Astrocyte (in vitro differentiated cells and primary cell): Measurements from ENCODE around the gene ELOVL1. TPM values are rescaled to one million over a fixed set of nuclear protein-coding genes. Genes with fewer than 3 reads are reported as not detected.

ENCODE experiments used
- DNase-seq: peaks from one replicate; pipeline ENCODE4 v3.0.0-alpha.2; 2010; ENCODE audit warnings: low read depth
- FAIRE-seq: peaks from 2 replicates; lab custom pipeline; 2011; peaks lifted over from hg19 to GRCh38; lab: Jason Lieb, UNC
- H2AFZ ChIP-seq: 2 replicates; pipeline ENCODE4 v1.6.0; 2012; ENCODE audit warnings: low read depth, low read length, inconsistent platforms
- H3K27ac ChIP-seq: 2 replicates; pipeline ENCODE4 v1.5.1; 2011; ENCODE audit warnings: low read depth, low read length, inconsistent platforms
- H3K27me3 ChIP-seq: 2 replicates; pipeline ENCODE4 v1.6.0; 2011; ENCODE audit warnings: low read length, inconsistent platforms; ENCODE audit not compliant: insufficient read depth
- H3K36me3 ChIP-seq: 2 replicates; pipeline ENCODE4 v1.5.1; 2011; ENCODE audit warnings: low read length, inconsistent platforms; ENCODE audit not compliant: insufficient read depth
- H3K4me1 ChIP-seq: 2 replicates; pipeline ENCODE4 v1.5.1; 2011; ENCODE audit warnings: low read length, inconsistent platforms; ENCODE audit not compliant: insufficient read depth
- H3K4me2 ChIP-seq: 2 replicates; pipeline ENCODE4 v1.6.0; 2012; ENCODE audit warnings: low read length, inconsistent platforms
- H3K4me3 ChIP-seq: 2 replicates; pipeline ENCODE4 v1.5.1; 2011; ENCODE audit warnings: low read depth, mild to moderate bottlenecking, low read length, inconsistent platforms; ENCODE audit not compliant: insufficient read depth
- H3K79me2 ChIP-seq: 2 replicates; pipeline ENCODE4 v1.6.0; 2012; ENCODE audit warnings: mild to moderate bottlenecking, low read length, inconsistent platforms; ENCODE audit not compliant: insufficient read depth
- H3K9ac ChIP-seq: 2 replicates; pipeline ENCODE4 v1.6.0; 2012; ENCODE audit warnings: mild to moderate bottlenecking, low read length, inconsistent platforms
- H3K9me3 ChIP-seq: 2 replicates; pipeline ENCODE4 v1.5.1; 2012; ENCODE audit warnings: low read depth, mild to moderate bottlenecking, low read length, inconsistent platforms; ENCODE audit not compliant: insufficient read depth
- H4K20me1 ChIP-seq: 2 replicates; pipeline ENCODE4 v1.6.0; 2012; ENCODE audit warnings: low read length, inconsistent platforms; ENCODE audit not compliant: insufficient read depth
- H3K27ac Mint-ChIP-seq: one replicate; pipeline ENCODE4 v1.8.0; 2021; ENCODE audit warnings: mild to moderate bottlenecking, mixed read lengths; ENCODE audit not compliant: unreplicated experiment
- H3K27me3 Mint-ChIP-seq: one replicate; pipeline ENCODE4 v1.8.0; 2021; ENCODE audit warnings: low read depth, mixed read lengths; ENCODE audit not compliant: unreplicated experiment
- H3K36me3 Mint-ChIP-seq: one replicate; pipeline ENCODE4 v1.8.0; 2021; ENCODE audit warnings: low read depth, mixed read lengths; ENCODE audit not compliant: unreplicated experiment
- H3K4me1 Mint-ChIP-seq: one replicate; pipeline ENCODE4 v1.8.0; 2021; ENCODE audit warnings: low read depth, mixed read lengths; ENCODE audit not compliant: unreplicated experiment
- H3K4me3 Mint-ChIP-seq: one replicate; pipeline ENCODE4 v1.8.0; 2021; ENCODE audit warnings: mild to moderate bottlenecking, moderate library complexity, mixed read lengths; ENCODE audit not compliant: unreplicated experiment
- H3K9me3 Mint-ChIP-seq: one replicate; pipeline ENCODE4 v1.8.0; 2021; ENCODE audit warnings: mild to moderate bottlenecking, mixed read lengths; ENCODE audit not compliant: unreplicated experiment
- EZH2 ChIP-seq: IDR thresholded peaks from 2 replicates; pipeline ENCODE4 v1.6.1; 2012; ENCODE audit warnings: mild to moderate bottlenecking, low read length, inconsistent platforms; ENCODE audit not compliant: insufficient read depth
- total RNA-seq: library from RNA; stranded (reverse); gene quantifications from 2 replicates; pipeline ENCODE4 v1.2.1, GENCODE V29; 2021
- TF ChIP-seq, protein P1 (sequence below): IDR thresholded peaks from 2 replicates; pipeline ENCODE4 v1.5.1; 2011; ENCODE audit warnings: low read depth, mild to moderate bottlenecking, inconsistent platforms, low read length, moderate library complexity; ENCODE audit not compliant: insufficient read depth

ELOVL1 gene
- total RNA-seq, 1 donor from 2014 or later, result 131 TPM

DNA sequence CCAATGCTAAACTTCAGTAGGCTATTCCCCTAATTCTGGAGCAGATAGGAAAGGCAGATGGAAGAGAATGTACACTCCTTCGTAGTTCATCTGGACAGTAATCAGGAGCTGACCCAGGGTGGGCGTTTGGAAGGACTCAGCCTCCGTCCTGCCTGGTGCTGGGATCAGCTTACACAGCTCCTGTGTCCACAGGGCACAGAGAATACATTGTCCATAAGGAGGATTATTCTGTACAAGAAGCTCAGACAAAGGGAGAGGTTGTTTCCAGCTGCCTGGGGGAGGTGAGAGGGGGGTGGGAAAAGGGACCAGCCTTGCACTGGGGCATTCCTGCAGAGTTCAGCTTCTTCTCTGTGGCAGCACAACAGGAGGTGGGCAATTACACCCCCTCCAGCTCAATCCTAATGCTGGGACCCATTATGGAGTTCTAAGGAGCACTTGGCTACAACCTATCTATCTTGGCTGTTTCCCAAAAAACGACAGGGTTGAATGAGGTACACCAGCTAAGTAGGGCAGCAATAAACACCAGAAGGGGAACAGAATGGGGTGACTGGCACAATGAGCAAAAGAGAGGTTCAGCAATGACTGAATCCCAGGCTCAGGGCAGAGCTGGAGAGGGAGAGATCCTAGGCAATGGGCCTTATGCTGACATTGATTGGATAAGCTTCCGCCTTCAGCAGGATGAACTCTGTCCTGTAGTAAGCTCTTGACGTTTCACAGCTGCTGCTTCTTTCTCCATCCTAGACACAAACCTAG lies 14.4 kb upstream of the ELOVL1 start:
- Mint-ChIP-seq H3K4me1 (peaks cover 6% of the 10 kb centered on the region), H3K9me3 (no peaks in the 10 kb centered on the region), H3K36me3 (peaks cover 26% of the 10 kb centered on the region), H3K27me3 (no peaks in the 10 kb centered on the region), H3K27ac (no peak overlapping the region), H3K4me3 (no peak overlapping the region)
- DNase-seq, result no peak
- Histone ChIP-seq H3K79me2 (peaks cover 10% of the 10 kb centered on the region), H3K4me1 (no peaks in the 10 kb centered on the region), H2AFZ (no peak overlapping the region), H3K9ac (no peak overlapping the region), H3K4me2 (no peak overlapping the region), H3K4me3 (no peak overlapping the region), H3K27me3 (no peaks in the 10 kb centered on the region), H3K9me3 (no peaks in the 10 kb centered on the region), H3K36me3 (peaks cover 56% of the 10 kb centered on the region), H4K20me1 (peaks cover 16% of the 10 kb centered on the region), H3K27ac (no peak overlapping the region)
- TF ChIP-seq, protein P1, sequence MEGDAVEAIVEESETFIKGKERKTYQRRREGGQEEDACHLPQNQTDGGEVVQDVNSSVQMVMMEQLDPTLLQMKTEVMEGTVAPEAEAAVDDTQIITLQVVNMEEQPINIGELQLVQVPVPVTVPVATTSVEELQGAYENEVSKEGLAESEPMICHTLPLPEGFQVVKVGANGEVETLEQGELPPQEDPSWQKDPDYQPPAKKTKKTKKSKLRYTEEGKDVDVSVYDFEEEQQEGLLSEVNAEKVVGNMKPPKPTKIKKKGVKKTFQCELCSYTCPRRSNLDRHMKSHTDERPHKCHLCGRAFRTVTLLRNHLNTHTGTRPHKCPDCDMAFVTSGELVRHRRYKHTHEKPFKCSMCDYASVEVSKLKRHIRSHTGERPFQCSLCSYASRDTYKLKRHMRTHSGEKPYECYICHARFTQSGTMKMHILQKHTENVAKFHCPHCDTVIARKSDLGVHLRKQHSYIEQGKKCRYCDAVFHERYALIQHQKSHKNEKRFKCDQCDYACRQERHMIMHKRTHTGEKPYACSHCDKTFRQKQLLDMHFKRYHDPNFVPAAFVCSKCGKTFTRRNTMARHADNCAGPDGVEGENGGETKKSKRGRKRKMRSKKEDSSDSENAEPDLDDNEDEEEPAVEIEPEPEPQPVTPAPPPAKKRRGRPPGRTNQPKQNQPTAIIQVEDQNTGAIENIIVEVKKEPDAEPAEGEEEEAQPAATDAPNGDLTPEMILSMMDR, result no peak
- no peak for TF ChIP-seq EZH2
- FAIRE-seq, result no peak

DNA sequence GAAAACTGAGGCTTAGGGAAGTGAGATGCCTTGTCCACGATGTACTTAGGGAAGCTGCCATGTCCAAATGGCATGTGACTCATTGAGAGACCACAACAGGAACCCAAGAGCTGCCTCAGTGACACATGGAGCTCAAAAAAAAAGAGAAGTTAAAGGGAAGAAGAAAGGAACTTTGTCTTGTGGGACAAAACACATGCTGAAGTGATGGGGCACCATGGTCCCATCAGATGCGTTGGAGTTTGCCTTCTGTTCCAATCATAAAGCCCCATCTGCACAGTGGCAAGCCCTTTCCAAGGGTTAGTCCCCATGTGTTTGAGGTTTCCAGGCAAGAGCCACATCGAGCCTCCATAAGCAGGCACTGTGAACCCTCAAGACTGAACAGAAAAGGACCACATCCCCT lies 13.8 kb upstream of the ELOVL1 start:
- Histone ChIP-seq H3K79me2 (peaks cover 4% of the 10 kb centered on the region), H3K4me3 (no peak overlapping the region), H3K9ac (no peak overlapping the region), H4K20me1 (peaks cover 11% of the 10 kb centered on the region), H3K4me1 (no peaks in the 10 kb centered on the region), H3K9me3 (no peaks in the 10 kb centered on the region), H3K36me3 (peaks cover 50% of the 10 kb centered on the region), H3K4me2 (no peak overlapping the region), H2AFZ (no peak overlapping the region), H3K27me3 (no peaks in the 10 kb centered on the region), H3K27ac (no peak overlapping the region)
- H3K4me3 Mint-ChIP-seq, result no peak overlapping the region
- H3K27ac Mint-ChIP-seq, result no peak overlapping the region
- FAIRE-seq (no peak), DNase-seq (no peak)
- peaks cover 6% of the 10 kb centered on the region for H3K4me1 Mint-ChIP-seq
- no peaks in the 10 kb centered on the region for H3K9me3 Mint-ChIP-seq
- no peaks in the 10 kb centered on the region for H3K27me3 Mint-ChIP-seq
- TF ChIP-seq, protein P1, result no peak
- TF ChIP-seq EZH2, result no peak
- peaks cover 25% of the 10 kb centered on the region for H3K36me3 Mint-ChIP-seq

DNA sequence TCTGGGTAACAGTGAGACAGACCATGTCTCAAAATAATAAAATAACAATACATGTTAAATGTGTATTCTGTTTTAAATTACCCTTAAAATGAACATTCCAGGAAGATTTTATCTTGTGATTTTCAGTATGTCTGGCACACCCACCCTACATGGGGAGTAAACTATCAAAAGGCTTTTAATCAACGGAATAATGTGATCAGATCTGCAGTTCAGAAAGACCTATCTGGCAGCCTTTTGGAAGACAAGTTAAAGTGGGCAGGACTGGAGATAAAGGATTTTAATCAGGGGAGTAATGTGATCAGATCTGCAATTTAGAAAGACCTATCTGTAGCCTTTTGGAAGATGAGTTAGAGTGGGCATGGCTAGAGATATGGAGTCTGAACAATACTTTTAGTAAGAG lies 11.7 kb upstream of the ELOVL1 start:
- FAIRE-seq (no peak), DNase-seq (no peak)
- TF ChIP-seq, protein P1, result no peak
- no peak for TF ChIP-seq EZH2
- H3K27me3 Mint-ChIP-seq, result no peaks in the 10 kb centered on the region
- H3K36me3 Mint-ChIP-seq, result peaks cover 16% of the 10 kb centered on the region
- Histone ChIP-seq H4K20me1 (no peaks in the 10 kb centered on the region), H3K4me1 (no peaks in the 10 kb centered on the region), H3K4me2 (no peak overlapping the region), H3K9me3 (no peaks in the 10 kb centered on the region), H3K27me3 (no peaks in the 10 kb centered on the region), H3K27ac (no peak overlapping the region), H3K79me2 (no peaks in the 10 kb centered on the region), H2AFZ (no peak overlapping the region), H3K36me3 (peaks cover 29% of the 10 kb centered on the region), H3K9ac (no peak overlapping the region), H3K4me3 (no peak overlapping the region)
- H3K9me3 Mint-ChIP-seq, result no peaks in the 10 kb centered on the region
- H3K4me1 Mint-ChIP-seq, result peaks cover 6% of the 10 kb centered on the region
- no peak overlapping the region for H3K4me3 Mint-ChIP-seq
- no peak overlapping the region for H3K27ac Mint-ChIP-seq
